ENCODE measurements around the gene PSMG3.

PSMG3 gene

GRCh38 chr7:1544896-1545416, 24.9 kb downstream of the PSMG3 start:
- DNase-seq (ENCODE audit: low read depth): no peak

- no peak for DNase-seq (ENCODE audit: low read depth)
Observed at GRCh38 chr7:1544178-1544895, 25.5 kb downstream of the PSMG3 start.

- no peak for DNase-seq (ENCODE audit: low read depth)
Observed at GRCh38 chr7:1543826-1544177, 26.0 kb downstream of the PSMG3 start.

GRCh38 chr7:1542841-1543747, 26.7 kb downstream of the PSMG3 start:
- no peak for DNase-seq (ENCODE audit: low read depth)

- no peak for DNase-seq (ENCODE audit: low read depth)
Observed at GRCh38 chr7:1542329-1542728, 27.5 kb downstream of the PSMG3 start.

- DNase-seq (ENCODE audit: low read depth): no peak
Observed at GRCh38 chr7:1541431-1542162, 28.2 kb downstream of the PSMG3 start.

GRCh38 chr7:1540776-1541271, 29.0 kb downstream of the PSMG3 start:
- DNase-seq (ENCODE audit: low read depth): no peak

- DNase-seq (ENCODE audit: low read depth): no peak
Observed at GRCh38 chr7:1539882-1540775, 29.7 kb downstream of the PSMG3 start.

- no peak for DNase-seq (ENCODE audit: low read depth)
Observed at GRCh38 chr7:1539181-1539881, 30.5 kb downstream of the PSMG3 start.

GRCh38 chr7:1538544-1539180, 31.2 kb downstream of the PSMG3 start:
- no peak for DNase-seq (ENCODE audit: low read depth)

GRCh38 chr7:1537535-1538412, 32.1 kb downstream of the PSMG3 start:
- DNase-seq (ENCODE audit: low read depth): no peak

- DNase-seq (ENCODE audit: low read depth): no peak
Observed at GRCh38 chr7:1536743-1537534, 32.9 kb downstream of the PSMG3 start.

GRCh38 chr7:1536455-1536742, 33.4 kb downstream of the PSMG3 start:
- DNase-seq (ENCODE audit: low read depth): no peak

GRCh38 chr7:1535701-1536454, 34.0 kb downstream of the PSMG3 start:
- DNase-seq (ENCODE audit: low read depth): no peak

- DNase-seq (ENCODE audit: low read depth): no peak
Observed at GRCh38 chr7:1535100-1535458, 34.8 kb downstream of the PSMG3 start.

GRCh38 chr7:1534330-1535099, 35.3 kb downstream of the PSMG3 start:
- no peak for DNase-seq (ENCODE audit: low read depth)
